M059J (cell line): ENCODE results near the gene PELO. TPM values are rescaled to one million over a fixed set of nuclear protein-coding genes. Genes with fewer than 3 reads are reported as not detected.
"Not testable (repeated sequence)": the region's sequence is repeated elsewhere in the genome, so short reads cannot be mapped to it uniquely, and the experiment has no call there.

Experiments
- DNase-seq: peaks from one replicate; pipeline ENCODE4 v3.0.0-alpha.2; 2012; ENCODE audit warnings: low read depth
- total RNA-seq: library from RNA; depleted of rRNA; stranded (reverse); fragments of >200 nt; shearing (Covaris generic); gene quantifications from 2 replicates; pipeline ENCODE4 v1.2.3, GENCODE V29; 2014; rRNA removed

The PELO gene
- total RNA-seq = 27.8 and 33.8 TPM in 2 replicates

- DNase-seq = peak; percentile 89
Measured at GRCh38 chr5:52787600-52788504, at the start of gene PELO, which contains the start of gene ITGA1. TSS of gene PELO (plus strand) at chr5:52787916. CDS start at chr5:52800395, 12,479 bp downstream. TSS of gene ITGA1 (plus strand) at chr5:52787916. CDS start at chr5:52788354, 438 bp downstream.

GRCh38 chr5:52738095-52738506 is 49.6 kb upstream of the PELO start:
- peak; percentile 53 for DNase-seq

GRCh38 chr5:52740007-52740406 is 47.7 kb upstream of the PELO start:
- no peak for DNase-seq

GRCh38 chr5:52743012-52743411 is 44.7 kb upstream of the PELO start:
- DNase-seq = peak; percentile 27

- no peak for DNase-seq
Measured at GRCh38 chr5:52743529-52743928, 44.2 kb upstream of the PELO start.

- DNase-seq = peak; percentile 76
Measured at GRCh38 chr5:52743970-52744369, 43.7 kb upstream of the PELO start.

- DNase-seq = not testable (repeated sequence)
Measured at GRCh38 chr5:52744867-52745458, 42.8 kb upstream of the PELO start.

- DNase-seq = no peak
Measured at GRCh38 chr5:52746539-52746938, 41.2 kb upstream of the PELO start.

GRCh38 chr5:52748590-52748989 is 39.1 kb upstream of the PELO start:
- no peak for DNase-seq

- DNase-seq = no peak
Measured at GRCh38 chr5:52749666-52750065, 38.0 kb upstream of the PELO start.

- DNase-seq = no peak
Measured at GRCh38 chr5:52751137-52751536, 36.6 kb upstream of the PELO start.

- DNase-seq = no peak
Measured at GRCh38 chr5:52754051-52754450, 33.7 kb upstream of the PELO start.

- DNase-seq = no peak
Measured at GRCh38 chr5:52757527-52757926, 30.2 kb upstream of the PELO start.

- DNase-seq = peak; percentile 62
Measured at GRCh38 chr5:52758014-52758413, 29.7 kb upstream of the PELO start.

- DNase-seq = no peak
Measured at GRCh38 chr5:52759331-52759730, 28.4 kb upstream of the PELO start.

- no peak for DNase-seq
Measured at GRCh38 chr5:52760695-52761366, 26.9 kb upstream of the PELO start.

- no peak for DNase-seq
Measured at GRCh38 chr5:52767217-52767743, 20.4 kb upstream of the PELO start.

- no peak for DNase-seq
Measured at GRCh38 chr5:52767766-52768480, 19.8 kb upstream of the PELO start.

GRCh38 chr5:52769061-52769460 is 18.7 kb upstream of the PELO start:
- DNase-seq = no peak

- DNase-seq = no peak
Measured at GRCh38 chr5:52770287-52770939, 17.3 kb upstream of the PELO start.
